ENCODE results near the gene SMC1B. TPM values are rescaled to one million over a fixed set of nuclear protein-coding genes. Genes with fewer than 3 reads are reported as not detected.
"Not testable (repeated sequence)": the region's sequence is repeated elsewhere in the genome, so short reads cannot be mapped to it uniquely, and the experiment has no call there.

The SMC1B gene
- total and polyA plus RNA-seq, 2 experiments from 2014 or later, result 0.10 TPM; not detected in 1

DNA sequence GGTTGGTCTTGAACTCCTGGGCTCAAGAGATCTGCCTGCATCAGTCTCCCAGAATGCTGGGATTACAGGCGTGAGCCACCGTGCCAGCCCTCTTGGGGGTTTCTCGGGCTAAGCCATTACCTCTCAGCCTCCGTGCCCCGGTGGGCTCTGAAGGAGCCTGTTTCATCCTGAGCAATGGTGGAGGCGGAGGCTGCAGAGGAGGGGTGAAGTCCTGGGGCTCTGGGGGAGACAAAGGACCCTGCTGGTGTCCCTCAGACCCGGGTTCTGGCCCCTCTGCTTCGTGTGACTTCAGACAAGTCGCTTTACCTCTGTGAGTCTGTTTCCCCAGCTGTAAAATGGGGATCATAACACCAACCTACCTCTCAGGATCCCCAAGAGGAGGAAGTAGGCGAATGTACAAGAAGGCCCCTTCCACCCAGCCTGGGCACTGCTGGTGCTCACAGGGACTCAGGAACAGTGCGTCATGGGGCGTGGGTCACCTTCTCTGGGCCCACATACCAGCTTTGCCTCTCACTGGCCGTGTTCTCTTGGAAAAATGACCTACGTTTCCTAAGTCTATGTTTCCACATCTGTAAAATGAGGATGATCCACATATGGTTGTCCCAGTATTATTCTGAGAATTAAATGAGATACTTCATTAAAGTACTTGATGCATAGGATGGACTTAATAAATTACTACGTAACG is 36.8 kb upstream of the SMC1B start:
- H3K4me3 ChIP-seq, result no peak overlapping the region
- H3K4me2 ChIP-seq, result no peak overlapping the region
- H3K36me3 ChIP-seq (replicated peaks; ENCODE audit: insufficient read depth, low read depth), result no peaks in the 10 kb centered on the region
- no peaks in the 10 kb centered on the region for H3K27me3 ChIP-seq
- no peaks in the 10 kb centered on the region for H3K9me2 ChIP-seq (replicated peaks; ENCODE audit: insufficient read depth)
- WGBS (ENCODE audit: low lambda C conversion rate, missing lambda C conversion rate), result 91% methylated on average over 16 of the region's 16 CpGs
- DNase-seq (ENCODE audit: low spot score), result no peak
- H3K9me3 ChIP-seq (ENCODE audit: low read depth), result no peaks in the 10 kb centered on the region
- peaks cover 43% of the 10 kb centered on the region for H3K4me1 ChIP-seq (ENCODE audit: insufficient read depth)
- peak overlapping the region; percentile 86 for H3K27ac ChIP-seq
- no peak overlapping the region for H2AFZ ChIP-seq
- TF ChIP-seq EZH2phosphoT487 (IDR thresholded peaks at IDR 0.05; ENCODE audit: low read depth, severe bottlenecking, unreplicated experiment), result no peak
- TF ChIP-seq EZH2 (IDR thresholded peaks at IDR 0.05; ENCODE audit: borderline replicate concordance), result no peak
- no peak for TF ChIP-seq CTCF (IDR thresholded peaks at IDR 0.05; ENCODE audit: poor library complexity)
- no peaks in the 10 kb centered on the region for H3K79me2 ChIP-seq
- no peaks in the 10 kb centered on the region for H4K20me1 ChIP-seq (ENCODE audit: insufficient read depth, poor library complexity, severe bottlenecking)

GRCh38 chr22:45449442-45449841 is 36.0 kb upstream of the SMC1B start:
- not testable (repeated sequence) for H3K9me2 ChIP-seq (replicated peaks; ENCODE audit: insufficient read depth); H3K36me3 ChIP-seq (replicated peaks; ENCODE audit: insufficient read depth, low read depth); H3K4me3 ChIP-seq; H3K27me3 ChIP-seq; DNase-seq (ENCODE audit: low spot score); H2AFZ ChIP-seq; H3K9me3 ChIP-seq (ENCODE audit: low read depth); H3K4me2 ChIP-seq; H3K79me2 ChIP-seq; H4K20me1 ChIP-seq (ENCODE audit: insufficient read depth, poor library complexity, severe bottlenecking)
- peak overlapping the region; percentile 86 for H3K27ac ChIP-seq
- H3K4me1 ChIP-seq (ENCODE audit: insufficient read depth), result peaks cover 36% of the 10 kb centered on the region
- 98% methylated on average over 5 of the region's 5 CpGs for WGBS (ENCODE audit: low lambda C conversion rate, missing lambda C conversion rate)

GRCh38 chr22:45448431-45448830 is 35.0 kb upstream of the SMC1B start:
- Histone ChIP-seq H3K4me1 (ENCODE audit: insufficient read depth) (peaks cover 37% of the 10 kb centered on the region), H3K79me2 (no peaks in the 10 kb centered on the region), H3K4me3 (no peak overlapping the region), H3K27me3 (no peaks in the 10 kb centered on the region), H3K4me2 (no peak overlapping the region), H4K20me1 (ENCODE audit: insufficient read depth, poor library complexity, severe bottlenecking) (no peaks in the 10 kb centered on the region), H3K9me2 (replicated peaks; ENCODE audit: insufficient read depth) (no peaks in the 10 kb centered on the region), H3K27ac (no peak overlapping the region), H2AFZ (no peak overlapping the region), H3K9me3 (ENCODE audit: low read depth) (no peaks in the 10 kb centered on the region), H3K36me3 (replicated peaks; ENCODE audit: insufficient read depth, low read depth) (no peaks in the 10 kb centered on the region)
- no peak for DNase-seq (ENCODE audit: low spot score)
- 84% methylated on average over 9 of the region's 9 CpGs for WGBS (ENCODE audit: low lambda C conversion rate, missing lambda C conversion rate)
- TF ChIP-seq CTCF (IDR thresholded peaks at IDR 0.05; ENCODE audit: poor library complexity), result no peak
- no peak for TF ChIP-seq EZH2phosphoT487 (IDR thresholded peaks at IDR 0.05; ENCODE audit: low read depth, severe bottlenecking, unreplicated experiment)
- no peak for TF ChIP-seq EZH2 (IDR thresholded peaks at IDR 0.05; ENCODE audit: borderline replicate concordance)

DNA sequence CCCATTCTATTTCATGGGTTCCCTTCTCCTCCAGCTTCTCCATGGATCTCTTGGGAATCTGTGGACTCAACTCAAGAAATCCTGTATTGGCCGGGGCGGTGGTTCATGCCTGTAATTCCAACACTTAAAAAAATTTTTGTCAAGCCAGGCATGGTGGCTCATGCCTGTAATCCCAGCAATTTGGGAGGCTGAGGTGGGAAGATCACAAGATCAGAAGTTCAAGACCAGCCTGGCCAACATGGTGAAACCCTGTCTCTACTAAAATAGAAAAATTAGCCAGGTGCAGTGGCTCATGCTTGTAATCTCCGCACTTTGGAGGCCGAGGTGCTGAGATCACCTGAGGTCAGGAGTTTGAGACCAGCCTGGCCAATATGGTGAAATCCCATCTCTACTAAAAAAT is 34.2 kb upstream of the SMC1B start:
- not testable (repeated sequence) for H3K79me2 ChIP-seq; H3K9me3 ChIP-seq (ENCODE audit: low read depth); DNase-seq (ENCODE audit: low spot score); H2AFZ ChIP-seq; H3K27ac ChIP-seq; H3K4me3 ChIP-seq; H4K20me1 ChIP-seq (ENCODE audit: insufficient read depth, poor library complexity, severe bottlenecking); H3K9me2 ChIP-seq (replicated peaks; ENCODE audit: insufficient read depth); H3K27me3 ChIP-seq; H3K36me3 ChIP-seq (replicated peaks; ENCODE audit: insufficient read depth, low read depth); H3K4me2 ChIP-seq
- H3K4me1 ChIP-seq (ENCODE audit: insufficient read depth), result peaks cover 34% of the 10 kb centered on the region
- 99% methylated on average over 4 of the region's 4 CpGs for WGBS (ENCODE audit: low lambda C conversion rate, missing lambda C conversion rate)

Data from hepatocyte (in vitro differentiated cells).